GM19043 (cell line): Measurements from ENCODE around the gene SMOC1.

ENCODE experiments used
- ATAC-seq: cut with Tn5 transposase; IDR thresholded peaks from one replicate; pipeline ENCODE4 v1.9.1; 2021; ENCODE audit warnings: low read depth; ENCODE audit not compliant: unreplicated experiment

The SMOC1 gene

GRCh38 chr14:69879175-69880043 is at the start of gene SMOC1:
SMOC1 (plus strand) TSS chr14:69879416; CDS start chr14:69879679, 263 bp downstream.
- ATAC-seq, result no peak

- no peak for ATAC-seq
These were observed 40.3 kb upstream of the SMOC1 start for GRCh38 chr14:69838881-69839416.

DNA sequence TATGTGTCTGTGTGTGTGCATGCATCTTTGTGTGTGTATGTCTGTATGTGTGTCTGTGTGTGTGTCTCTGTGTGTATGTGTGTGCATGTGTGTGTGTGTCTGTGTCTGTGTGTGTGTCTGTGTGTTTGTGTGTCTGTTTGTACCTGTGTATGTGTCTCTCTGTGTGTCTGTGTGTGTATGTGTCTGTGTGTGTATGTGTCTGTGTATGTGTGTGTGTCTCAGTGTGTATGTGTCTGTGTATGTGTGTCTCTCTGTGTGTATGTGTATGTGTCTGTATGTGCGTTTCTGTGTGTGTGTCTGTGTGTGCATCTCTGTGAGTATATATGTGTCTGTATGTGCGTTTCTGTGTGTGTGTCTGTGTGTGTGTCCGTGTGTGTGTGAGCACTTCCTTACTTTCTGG is 39.6 kb upstream of the SMOC1 start:
- no peak for ATAC-seq

DNA sequence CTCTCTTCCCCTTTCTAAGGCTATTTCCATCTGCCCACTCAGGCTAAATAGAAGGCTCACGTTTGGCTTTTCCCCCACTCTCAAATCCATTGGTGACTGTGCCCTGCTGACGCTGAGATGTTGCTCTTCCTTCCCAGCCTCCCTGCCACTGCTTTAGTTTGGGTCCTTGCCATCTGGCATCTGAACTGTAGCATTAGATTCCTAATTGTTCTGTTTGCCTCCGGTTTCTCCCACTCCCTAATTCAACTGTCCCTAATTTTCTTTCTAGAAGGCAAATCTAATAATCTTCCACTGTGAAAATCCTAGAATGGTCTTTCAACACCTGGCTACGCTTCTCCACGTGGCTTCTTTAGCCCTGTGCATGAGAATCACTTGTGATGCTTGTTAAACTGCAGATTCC is 37.6 kb upstream of the SMOC1 start:
- no peak for ATAC-seq

GRCh38 chr14:69842686-69843420 is 36.4 kb upstream of the SMOC1 start:
- no peak for ATAC-seq

DNA sequence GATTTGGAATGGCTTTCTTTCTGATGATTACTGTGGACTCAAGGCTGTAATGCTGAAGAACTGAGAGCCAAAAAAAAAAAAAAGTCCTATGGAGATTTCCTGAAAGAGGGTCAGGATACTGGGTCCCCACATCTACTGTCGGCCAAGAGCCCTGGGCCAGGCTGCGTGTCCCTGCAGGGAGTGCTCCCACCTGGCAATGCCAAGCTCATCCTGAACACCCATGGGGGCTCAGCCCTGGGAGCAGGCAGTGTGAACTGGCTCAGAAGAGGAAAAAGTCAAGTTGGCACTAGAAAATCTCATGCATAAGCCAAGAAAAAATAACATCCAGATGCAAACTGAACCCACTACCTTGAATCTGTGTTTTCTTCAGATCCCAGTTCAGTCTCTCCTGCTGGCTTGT is 35.0 kb upstream of the SMOC1 start:
- no peak for ATAC-seq

DNA sequence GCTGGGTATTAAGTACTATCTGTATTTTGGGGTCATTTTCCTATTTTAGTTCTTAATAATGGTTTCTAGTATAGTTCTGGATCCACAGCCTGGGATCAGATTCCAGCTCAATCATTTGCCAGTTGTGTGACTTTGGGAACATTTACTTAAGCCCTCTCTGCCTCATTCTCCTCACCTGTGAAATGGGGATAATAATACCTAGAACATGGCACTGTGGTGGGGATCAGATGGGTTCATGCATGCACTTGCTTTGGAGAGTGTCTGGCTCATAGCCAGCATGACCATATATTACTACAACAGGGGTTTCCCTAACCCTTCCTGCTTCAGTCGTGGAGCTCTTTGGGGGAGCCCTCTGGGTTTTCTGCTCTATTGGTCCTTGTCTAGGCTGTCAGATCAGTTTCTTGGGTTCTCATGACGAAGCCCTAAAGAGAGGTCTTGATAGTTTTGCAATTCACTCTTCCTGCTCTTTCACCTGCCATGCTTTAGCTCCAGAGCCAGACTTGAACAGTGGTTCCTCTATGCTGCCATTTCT is 34.1 kb upstream of the SMOC1 start:
- ATAC-seq, result no peak

GRCh38 chr14:69845787-69846186 is 33.4 kb upstream of the SMOC1 start:
- no peak for ATAC-seq

DNA sequence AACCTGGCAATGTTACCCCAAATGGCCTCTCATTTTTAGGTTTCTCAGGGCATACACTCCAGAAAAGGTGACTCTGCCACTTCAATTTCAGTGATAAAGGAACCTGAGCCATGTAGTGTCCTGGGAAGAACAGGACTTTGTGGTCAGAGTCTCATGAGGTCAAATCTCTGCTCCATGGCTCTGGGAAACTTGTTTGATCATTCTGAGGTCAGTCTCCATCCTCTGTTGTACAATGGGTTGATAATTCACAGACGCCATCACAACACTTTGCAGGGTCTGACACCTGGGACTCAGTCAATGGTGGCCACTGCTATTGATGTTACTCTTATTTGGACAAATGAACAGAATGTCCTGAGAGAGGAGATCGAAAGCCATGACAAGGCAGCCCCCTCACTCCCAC is 31.1 kb upstream of the SMOC1 start:
- ATAC-seq, result no peak

GRCh38 chr14:69848903-69849391 is 30.3 kb upstream of the SMOC1 start:
- ATAC-seq, result no peak

DNA sequence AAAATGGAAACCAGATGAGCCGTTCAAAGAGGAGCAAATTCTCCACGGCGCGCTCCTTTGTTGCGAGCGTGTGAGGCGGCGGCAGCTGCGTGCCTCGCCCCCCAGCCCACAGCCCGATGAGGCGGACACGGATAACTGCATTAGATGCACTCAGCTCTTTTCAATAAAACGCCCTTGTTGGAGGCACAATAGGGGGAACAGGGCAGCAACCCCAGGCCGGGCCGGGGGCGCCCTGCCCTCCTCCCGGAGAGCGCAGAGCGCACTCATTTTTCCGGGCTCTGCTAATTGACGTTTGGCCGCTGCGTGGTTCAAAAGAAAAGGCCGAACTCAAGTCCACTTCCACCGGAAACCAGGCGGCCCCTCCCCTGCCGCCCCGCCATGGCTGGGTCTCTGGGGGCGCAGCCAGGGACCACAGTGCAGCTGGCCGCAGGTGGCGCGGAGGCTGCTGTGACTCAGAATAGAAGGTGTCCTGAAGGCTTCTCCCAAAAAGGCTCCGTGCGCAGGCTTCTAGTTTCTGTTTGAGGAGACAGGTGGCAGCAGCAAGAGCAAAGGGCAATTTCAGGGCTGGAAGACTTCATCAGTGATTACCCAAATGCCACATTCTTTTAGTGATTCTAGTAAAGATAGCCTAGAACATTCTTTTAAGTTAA is 29.0 kb upstream of the SMOC1 start:
- no peak for ATAC-seq

DNA sequence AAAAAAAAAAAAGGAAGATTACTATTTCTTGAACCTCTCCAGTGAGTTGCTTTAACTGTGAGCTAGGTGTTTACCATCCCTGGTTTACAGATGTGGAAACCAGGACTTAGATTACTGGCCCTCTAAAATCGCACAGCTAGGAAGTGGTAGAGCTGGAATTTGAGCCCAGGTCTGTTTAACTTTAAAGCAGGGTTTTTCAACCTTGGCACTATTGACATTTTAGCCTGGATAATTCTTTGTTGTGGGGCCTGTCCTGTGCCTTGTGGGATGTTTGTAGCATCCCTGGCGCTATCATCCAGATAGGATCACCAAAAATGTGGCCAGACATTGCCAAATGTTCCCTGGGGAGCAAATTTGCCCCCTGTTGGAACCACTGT is 28.5 kb upstream of the SMOC1 start:
- no peak for ATAC-seq

GRCh38 chr14:69852531-69853321 is 26.5 kb upstream of the SMOC1 start:
- ATAC-seq, result no peak

GRCh38 chr14:69853774-69854173 is 25.4 kb upstream of the SMOC1 start:
- ATAC-seq, result no peak

DNA sequence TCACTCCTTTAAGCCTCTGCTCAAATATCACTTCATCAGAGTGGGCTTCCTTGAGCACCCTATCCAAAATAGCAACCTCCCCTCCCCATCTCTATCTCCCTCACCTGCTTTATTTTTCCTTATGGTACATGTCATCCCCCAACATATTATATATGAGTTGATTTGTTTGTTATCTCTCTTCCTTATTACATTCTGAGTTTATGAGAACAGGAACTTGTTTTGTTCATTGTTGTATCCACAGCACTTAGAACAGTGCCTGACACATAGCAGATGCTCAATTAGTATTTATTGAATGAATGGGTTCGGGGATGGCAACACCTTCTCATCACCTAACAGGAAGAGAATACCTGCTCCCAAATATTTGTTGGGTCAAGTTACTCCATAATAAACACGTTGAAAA is 24.6 kb upstream of the SMOC1 start:
- ATAC-seq, result no peak

DNA sequence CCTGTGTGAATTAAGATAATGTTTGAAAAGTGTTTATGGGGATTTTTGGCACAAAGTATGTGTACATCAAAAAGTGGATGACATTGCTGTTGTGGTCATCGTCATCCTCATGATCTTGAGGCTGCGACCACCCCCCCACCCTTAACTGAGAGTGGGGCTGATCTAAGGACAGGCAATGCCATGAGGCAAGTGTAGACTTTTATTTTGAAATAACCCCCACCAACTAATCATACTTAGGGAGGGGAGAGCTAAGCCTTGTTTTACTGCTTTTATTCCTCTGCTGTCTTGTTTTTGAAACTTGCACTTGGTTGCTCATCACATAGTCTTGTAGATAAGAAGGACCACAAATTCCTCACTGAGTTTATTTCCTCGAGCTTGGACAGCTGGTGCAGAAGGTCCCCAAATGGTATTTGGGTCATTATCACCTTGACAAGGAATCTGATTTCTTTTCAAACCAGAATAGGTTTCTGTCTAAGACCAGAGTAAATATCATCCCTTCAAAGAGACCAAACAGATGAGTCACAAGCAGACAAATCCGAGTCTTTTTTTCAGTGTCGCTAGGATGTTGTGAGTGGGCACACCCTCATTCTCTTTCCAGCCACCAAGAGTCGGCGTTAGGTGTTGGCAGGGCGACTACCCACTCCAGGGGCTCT is 23.9 kb upstream of the SMOC1 start:
- no peak for ATAC-seq

- ATAC-seq, result no peak
These were observed 20.4 kb upstream of the SMOC1 start for GRCh38 chr14:69858801-69859200.

- no peak for ATAC-seq
These were observed 19.6 kb upstream of the SMOC1 start for GRCh38 chr14:69859591-69859990.

DNA sequence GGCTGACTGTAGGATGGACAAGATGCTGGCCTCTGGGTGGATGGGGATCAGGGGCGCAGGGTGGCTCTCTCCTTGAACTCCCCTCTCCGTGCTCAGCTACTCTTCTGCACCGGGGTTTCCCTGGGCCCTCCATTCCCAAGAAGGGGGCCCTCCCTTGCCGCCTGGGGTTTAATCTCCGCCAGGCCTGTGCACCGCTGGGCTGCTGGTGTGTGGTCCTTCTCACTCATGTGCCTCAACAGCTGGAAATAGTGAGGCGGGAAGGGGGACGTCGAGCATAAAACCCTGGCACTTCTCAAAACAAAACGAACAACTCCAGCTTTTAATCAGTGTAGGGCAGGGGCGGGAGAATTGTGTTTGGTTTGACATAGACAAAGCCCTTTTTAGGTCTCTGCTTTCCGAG is 19.0 kb upstream of the SMOC1 start:
- no peak for ATAC-seq
